HCT116 (cell line): Measurements from ENCODE around the gene PRMT2. TPM values are rescaled to one million over a fixed set of nuclear protein-coding genes. Genes with fewer than 3 reads are reported as not detected.

ENCODE experiments used
- ATAC-seq: fragments of 200-7000 bp; cut with Tn5 transposase; 2 replicates; pipeline ENCODE4 v1.9.1; 2020; ENCODE audit warnings: mild to moderate bottlenecking, moderate library complexity
- BruUV-seq: library from RNA; stranded (reverse); fragments of 400-500 nt; replicated peaks from 2 replicates; lab custom pipeline; 2021; lab: Mats Ljungman, UMichigan
- CTCF ChIA-PET: fragments of 300-600 bp; sonication (Branson Sonifier 250); formaldehyde crosslinking; loops from one replicate; lab custom pipeline; 2021; ENCODE audit warnings: antibody characterized with exemption; lab: Charles Lee
- POLR2A ChIA-PET: fragments of 300-600, 350-600 bp; sonication (Branson Sonifier 250); formaldehyde crosslinking; loops from one replicate; lab custom pipeline; 2021; ENCODE audit warnings: antibody characterized with exemption; lab: Charles Lee
- RAD21 ChIA-PET, 2 experiments: fragments of 300-600 bp; sonication (Branson Sonifier 250); formaldehyde crosslinking; loops; one replicate each; lab custom pipeline; 2023; ENCODE audit warnings: low total read pairs in 2 of 2; ENCODE audit not compliant: uncharacterized antibody in 2 of 2, unreplicated experiment in 2 of 2, low non-redundant PET in 1 of 2; lab: Charles Lee
- DNase-seq: peaks from one replicate; pipeline ENCODE4 v3.0.0-alpha.2; 2010; ENCODE audit warnings: low read depth, low spot score
- H2AFZ ChIP-seq: fragments of 200-600 bp; shearing (Covaris generic), sonication (generic); 2 replicates; pipeline ENCODE4 v1.6.1; 2017; ENCODE audit warnings: low read depth, mixed run types, mixed read lengths, antibody characterized with exemption, low read length; ENCODE audit not compliant: poor library complexity, severe bottlenecking
- H3K27ac ChIP-seq: 2 replicates; pipeline ENCODE4 v1.5.1; 2012; ENCODE audit warnings: low read depth, low read length
- H3K27me3 ChIP-seq: fragments of 200-600 bp; sonication (generic); 2 replicates; pipeline ENCODE4 v1.6.1; 2016; ENCODE audit warnings: mixed run types, low read length, mixed read lengths; ENCODE audit not compliant: insufficient read depth
- H3K36me3 ChIP-seq, 2 experiments: fragments of 200-500 bp in 1 of 2; fragments of 200-600 bp in 1 of 2; sonication (Bioruptor generic) in 1 of 2; sonication (generic) in 1 of 2; 2 replicates each; pipeline versions ENCODE4 v1.5.1 to v1.6.1; 2014 to 2016; ENCODE audit warnings: low read length in 2 of 2, inconsistent platforms in 1 of 2, mixed read lengths in 1 of 2, mixed run types in 1 of 2; ENCODE audit not compliant: insufficient read depth in 2 of 2, control insufficient read depth in 1 of 2
- H3K4me1 ChIP-seq, 2 experiments: fragments of 200-600 bp in 1 of 2; sonication (generic) in 1 of 2; 2 replicates each; pipeline versions ENCODE4 v1.5.1 to v1.6.1; 2012 to 2017; ENCODE audit warnings: low read length in 2 of 2, inconsistent platforms in 1 of 2, mild to moderate bottlenecking in 1 of 2, mixed read lengths in 1 of 2, mixed run types in 1 of 2, moderate library complexity in 1 of 2; ENCODE audit not compliant: insufficient read depth in 2 of 2, control insufficient read depth in 1 of 2
- H3K4me2 ChIP-seq: fragments of 200-600 bp; sonication (generic); 2 replicates; pipeline ENCODE4 v1.6.1; 2017; ENCODE audit warnings: mixed run types, low read length, mixed read lengths
- H3K4me3 ChIP-seq, 2 experiments: fragments of 200-600 bp in 1 of 2; sonication (generic) in 1 of 2; replicated peaks in 1 of 2; 2 replicates each; pipeline ENCODE4 v1.5.1; 2011 to 2016; ENCODE audit warnings: low read length in 2 of 2, control low read depth in 1 of 2, low read depth in 1 of 2, mild to moderate bottlenecking in 1 of 2, mixed read lengths in 1 of 2, mixed run types in 1 of 2
- H3K79me2 ChIP-seq: fragments of 200-600 bp; sonication (generic); 2 replicates; pipeline ENCODE4 v1.6.1; 2017; ENCODE audit warnings: mild to moderate bottlenecking, mixed run types, low read length, moderate library complexity, mixed read lengths; ENCODE audit not compliant: insufficient read depth
- H3K9ac ChIP-seq: fragments of 200-600 bp; sonication (generic); 2 replicates; pipeline ENCODE4 v1.6.1; 2016; ENCODE audit warnings: low read length, mixed read lengths
- H3K9me2 ChIP-seq: fragments of 200-600 bp; sonication (generic), shearing (Covaris generic); 2 replicates; pipeline ENCODE4 v1.6.1; 2017; ENCODE audit warnings: mixed run types, mild to moderate bottlenecking, moderate library complexity; ENCODE audit not compliant: insufficient read depth
- H3K9me3 ChIP-seq, 2 experiments: fragments of 200-500 bp in 1 of 2; fragments of 200-600 bp in 1 of 2; sonication (Bioruptor generic) in 1 of 2; sonication (generic) in 1 of 2; 2 replicates each; pipeline ENCODE4 v1.6.1; 2014 to 2017; ENCODE audit warnings: low read length in 2 of 2, mixed read lengths in 2 of 2, inconsistent platforms in 1 of 2, low read depth in 1 of 2, mild to moderate bottlenecking in 1 of 2, mixed run types in 1 of 2, moderate library complexity in 1 of 2; ENCODE audit not compliant: control insufficient read depth in 1 of 2, insufficient read depth in 1 of 2
- H4K20me1 ChIP-seq: fragments of 200-600 bp; sonication (generic), shearing (Covaris generic); 2 replicates; pipeline ENCODE4 v1.6.1; 2017; ENCODE audit warnings: mixed run types, mild to moderate bottlenecking, moderate library complexity; ENCODE audit not compliant: insufficient read depth
- CBX3 ChIP-seq: IDR thresholded peaks from 2 replicates; pipeline ENCODE4 v1.6.1; 2012; ENCODE audit warnings: low read depth
- EGR1 ChIP-seq: IDR thresholded peaks from 2 replicates; pipeline ENCODE4 v1.6.1; 2012; ENCODE audit warnings: low read depth
- ZNF274 ChIP-seq: fragments of 200-500 bp; sonication (Bioruptor generic); IDR thresholded peaks from 2 replicates; pipeline ENCODE4 v1.6.1; 2014; ENCODE audit warnings: mild to moderate bottlenecking, low read depth, low read length, inconsistent platforms
- intact Hi-C: fragments of 100-400 bp; cut with micrococcal nuclease; formaldehyde crosslinking; loops from 2 replicates; pipeline ENCODE4 v1.10.0; 2022
- total RNA-seq: library from RNA; stranded (reverse); gene quantifications from one replicate; pipeline ENCODE4 v1.2.1, GENCODE V29; 2021; ENCODE audit not compliant: unreplicated experiment

The PRMT2 gene
- total RNA-seq, 1 experiment from 2014 or later, result 59.1 TPM

DNA sequence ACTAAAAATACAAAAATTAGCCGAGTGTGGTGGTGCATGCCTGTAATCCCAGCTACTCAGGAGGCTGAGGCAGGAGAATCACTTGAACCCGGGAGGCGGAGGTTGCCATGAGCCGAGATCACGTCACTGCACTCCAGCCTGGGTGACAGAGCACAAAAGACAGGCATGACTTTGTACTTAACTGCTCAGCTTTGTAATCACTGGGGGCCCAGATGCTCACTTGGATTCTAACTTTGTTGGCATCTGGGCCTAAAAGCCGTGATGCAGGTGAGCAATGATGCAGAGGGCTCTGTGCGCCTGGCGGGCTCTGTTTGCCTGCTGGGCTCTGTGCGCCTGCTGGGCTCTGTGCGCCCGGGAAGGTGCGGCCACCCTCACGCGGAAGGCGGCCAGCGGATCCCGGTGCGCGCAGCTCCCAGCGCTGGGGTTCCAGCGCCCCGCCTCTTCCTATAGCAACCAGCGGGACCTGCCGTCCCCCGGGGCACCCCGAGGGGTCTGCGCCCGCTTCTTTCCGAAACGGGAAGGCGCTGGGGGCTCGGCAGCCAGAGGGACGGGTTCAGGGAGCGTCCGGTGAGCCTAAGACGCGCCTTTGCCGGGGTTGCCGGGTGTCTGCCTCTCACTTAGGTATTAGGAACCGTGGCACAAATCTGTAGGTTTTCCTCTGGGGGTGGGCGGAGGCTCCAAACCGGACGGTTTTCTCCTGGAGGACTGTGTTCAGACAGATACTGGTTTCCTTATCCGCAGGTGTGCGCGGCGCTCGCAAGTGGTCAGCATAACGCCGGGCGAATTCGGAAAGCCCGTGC lies 31.7 kb downstream of the PRMT2 start:
- ChIA-PET POLR2A (interaction anchor here (0.5 kb wide), 1 partner anchor 32 kb away, joined by 3 read pairs; the partner anchor contains the start of gene PRMT2), CTCF (no interaction called here), RAD21 (no interaction called here)
- H3K79me2 ChIP-seq, result no peaks in the 10 kb centered on the region
- DNase-seq (no peak), ATAC-seq (peak; percentile 77)
- no peaks in the 10 kb centered on the region for H3K27me3 ChIP-seq
- H3K4me3 ChIP-seq, result peak overlapping the region; percentile 51 to 60
- no peaks in the 10 kb centered on the region; a peak in 1 of 4 replicates for H3K36me3 ChIP-seq
- peak overlapping the region; percentile 83 for H3K4me2 ChIP-seq
- H2AFZ ChIP-seq, result peak overlapping the region; percentile 56
- peak overlapping the region; percentile 45 for H3K9ac ChIP-seq
- H3K9me2 ChIP-seq, result no peaks in the 10 kb centered on the region
- intact Hi-C loops, result no loop called here
- H3K9me3 ChIP-seq, result no peaks in the 10 kb centered on the region
- TF ChIP-seq EGR1, result 0 out of 2 replicates have a peak, but pooled peaks have one; percentile 8
- no peak for TF ChIP-seq CBX3
- TF ChIP-seq, all 23 proteins: peak for 1
- H3K4me1 ChIP-seq, result 0 out of 4 replicates have a peak, but pooled peaks cover 0 to 4% of the 10 kb centered on the region in 2 experiments
- peak overlapping the region; percentile 33; the same call in 1 of the 2 replicates for H3K27ac ChIP-seq
- no peaks in the 10 kb centered on the region for H4K20me1 ChIP-seq
- BruUV-seq, result no TSS peak

DNA sequence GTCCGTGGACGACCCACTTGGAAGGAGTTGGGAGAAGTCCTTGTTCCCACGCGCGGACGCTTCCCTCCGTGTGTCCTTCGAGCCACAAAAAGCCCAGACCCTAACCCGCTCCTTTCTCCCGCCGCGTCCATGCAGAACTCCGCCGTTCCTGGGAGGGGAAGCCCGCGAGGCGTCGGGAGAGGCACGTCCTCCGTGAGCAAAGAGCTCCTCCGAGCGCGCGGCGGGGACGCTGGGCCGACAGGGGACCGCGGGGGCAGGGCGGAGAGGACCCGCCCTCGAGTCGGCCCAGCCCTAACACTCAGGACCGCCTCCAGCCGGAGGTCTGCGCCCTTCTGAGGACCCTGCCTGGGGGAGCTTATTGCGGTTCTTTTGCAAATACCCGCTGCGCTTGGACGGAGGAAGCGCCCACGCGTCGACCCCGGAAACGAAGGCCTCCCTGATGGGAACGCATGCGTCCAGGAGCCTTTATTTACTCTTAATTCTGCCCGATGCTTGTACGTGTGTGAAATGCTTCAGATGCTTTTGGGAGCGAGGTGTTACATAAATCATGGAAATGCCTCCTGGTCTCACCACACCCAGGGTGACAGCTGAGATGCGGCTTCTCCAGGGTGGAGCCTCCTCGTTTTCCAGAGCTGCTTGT lies 32.4 kb downstream of the PRMT2 start:
- no peaks in the 10 kb centered on the region for H3K9me2 ChIP-seq
- no peaks in the 10 kb centered on the region for H3K9me3 ChIP-seq
- H3K79me2 ChIP-seq, result no peaks in the 10 kb centered on the region
- peak overlapping the region; percentile 56 for H2AFZ ChIP-seq
- BruUV-seq, result no TSS peak
- DNase-seq, result no peak
- no peaks in the 10 kb centered on the region; a peak in 1 of 4 replicates for H3K36me3 ChIP-seq
- H3K27ac ChIP-seq, result peak overlapping the region; percentile 33; the same call in 1 of the 2 replicates
- intact Hi-C loops, result no loop called here
- H3K4me2 ChIP-seq, result peak overlapping the region; percentile 83
- peak overlapping the region; percentile 45 for H3K9ac ChIP-seq
- ChIA-PET RAD21 (no interaction called here), POLR2A (no interaction called here), CTCF (no interaction called here)
- ATAC-seq, result peak; percentile 77
- H3K4me1 ChIP-seq, result 0 out of 4 replicates have a peak, but pooled peaks cover 0 to 4% of the 10 kb centered on the region in 2 experiments
- TF ChIP-seq ZNF274 (no peak), EGR1 (0 out of 2 replicates have a peak, but pooled peaks have one; percentile 5)
- peak overlapping the region; percentile 51 to 60 for H3K4me3 ChIP-seq
- no peaks in the 10 kb centered on the region for H4K20me1 ChIP-seq
- H3K27me3 ChIP-seq, result no peaks in the 10 kb centered on the region
